Testis (tissue), 5 donors: ENCODE data around the gene PIK3AP1. TPM values are rescaled to one million over a fixed set of nuclear protein-coding genes. Genes with fewer than 3 reads are reported as not detected.

Experiments
- DNase-seq: peaks from one replicate; pipeline ENCODE4 v3.0.0-alpha.2; 2019
- H3K27ac ChIP-seq, 2 donors: fragments of 200-600 bp; sonication (generic); one replicate each; pipeline ENCODE4 v1.5.1; 2019
- H3K27me3 ChIP-seq: fragments of 200-600 bp; sonication (generic); one replicate; pipeline ENCODE4 v1.5.1; 2019
- H3K36me3 ChIP-seq: fragments of 200-600 bp; sonication (generic); one replicate; pipeline ENCODE4 v1.5.1; 2017; ENCODE audit warnings: low read depth; ENCODE audit errors: missing control alignments
- H3K4me1 ChIP-seq: fragments of 200-600 bp; sonication (generic); one replicate; pipeline ENCODE4 v1.5.1; 2019
- H3K4me3 ChIP-seq, 2 donors: fragments of 200-600 bp; sonication (generic); one replicate each; pipeline ENCODE4 v1.5.1; 2017 to 2019
- H3K9me3 ChIP-seq: fragments of 200-600 bp; sonication (generic); one replicate; pipeline ENCODE4 v1.5.1; 2017
- CTCF ChIP-seq, 3 experiments: fragments of 450-650 bp in 2 of 3; fragments of 200-600 bp in 1 of 3; sonication (generic) in 1 of 3; IDR thresholded peaks; one replicate each; pipeline ENCODE4 v1.5.1; 2016 to 2019; ENCODE audit warnings: antibody characterized with exemption in 3 of 3, mild to moderate bottlenecking in 2 of 3, moderate library complexity in 1 of 3
- POLR2A ChIP-seq: fragments of 450-650 bp; IDR thresholded peaks from one replicate; pipeline ENCODE4 v1.6.1; 2017; ENCODE audit warnings: antibody characterized with exemption, mild to moderate bottlenecking, moderate library complexity
- WGBS, 2 donors: methylation state at CpG; one replicate each; pipeline ENCODE4 v1.1.5; 2018; 5-methylcytosine and 5-hydroxymethylcytosine counted together
- intact Hi-C: fragments of 100-400 bp; cut with DNase I; formaldehyde crosslinking; loops from one replicate; pipeline ENCODE4 v1.15.1; 2023; ENCODE audit warnings: low total_unique reads
- long read RNA-seq, 2 donors: transcript quantifications; one replicate each; lab custom pipeline, GENCODE V29; 2026
- polyA plus RNA-seq: library from polyadenylated mRNA; stranded (reverse); fragments of 350-450 nt; fragmentation: Illumina TruSeq; extraction: RNeasy Lipid Tissue Mini Kit (QIAGEN cat#74804); gene quantifications from one replicate; pipeline ENCODE4 v1.2.3, GENCODE V29; 2014; ENCODE audit warnings: low read depth, low replicate concordance; ENCODE audit not compliant: insufficient read depth
- total RNA-seq, 2 donors: library from RNA; depleted of rRNA; stranded (reverse); fragments of >200 nt; gene quantifications; one replicate each; pipeline ENCODE4 v1.2.3, GENCODE V29; 2016

Gene PIK3AP1
- 10 to 100 TPM in 1 of 2 donors, 1 to 10 TPM in 1; 6.6 to 10.0 TPM for total RNA-seq
- polyA plus RNA-seq: 6.5 TPM
- long read RNA-seq, donor 1: 0 reads
- long read RNA-seq, donor 2: 0 reads

GRCh38 chr10:96720422-96721206, at the start of gene PIK3AP1:
Gene PIK3AP1 (minus strand): TSS chr10:96720514. CDS start chr10:96720394, 120 bp downstream.
- intact Hi-C loops: no loop called here
- WGBS, 2 donors: 2 to 3% methylated on average over 28 to 41 of the region's 52 CpGs

DNA sequence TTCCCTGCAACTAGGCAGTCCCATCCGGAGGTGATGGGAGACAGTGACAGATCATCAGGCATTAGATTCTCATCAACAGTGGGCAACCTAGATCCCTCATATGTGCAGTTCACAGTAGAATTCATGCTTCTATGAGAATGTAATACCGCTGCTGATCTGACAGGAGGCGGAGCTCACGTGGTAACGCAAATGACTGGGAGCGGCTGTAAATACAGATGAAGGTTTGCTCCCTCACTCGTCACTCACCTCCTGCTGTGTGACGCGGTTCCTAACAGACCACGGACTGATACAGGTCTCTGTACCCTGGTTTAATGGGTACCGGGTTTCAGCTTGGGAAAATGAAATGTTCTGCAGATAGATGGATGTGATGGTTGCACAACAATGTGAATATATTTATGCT, 47.8 kb upstream of the PIK3AP1 start:
- H3K27me3 ChIP-seq: no peaks in the 10 kb centered on the region
- no peaks in the 10 kb centered on the region for H3K36me3 ChIP-seq
- WGBS, 2 donors: 77 to 87% methylated on average over 11 of the region's 11 CpGs
- no peak for DNase-seq
- intact Hi-C loops: no loop called here
- H3K4me1 ChIP-seq: no peaks in the 10 kb centered on the region
- no peaks in the 10 kb centered on the region for H3K9me3 ChIP-seq
- no peak for TF ChIP-seq POLR2A
- no peak for TF ChIP-seq CTCF (IDR thresholded peaks at IDR 0.05)
- no peak overlapping the region for H3K4me3 ChIP-seq
- no peak overlapping the region for H3K27ac ChIP-seq

More at GRCh38 chr10:96720422-96721206, at the start of gene PIK3AP1:
- H3K9me3 ChIP-seq: no peaks in the 10 kb centered on the region
- H3K36me3 ChIP-seq: no peaks in the 10 kb centered on the region
- TF ChIP-seq POLR2A (no peak), CTCF (IDR thresholded peaks at IDR 0.05) (no peak)
- H3K27me3 ChIP-seq: no peaks in the 10 kb centered on the region
- peak within 1 kb of the TSS; percentile 52 to 55 for H3K4me3 ChIP-seq
- peak; percentile 34 for DNase-seq
- peak within 1 kb of the TSS in 1 of 2 donors; percentile 14 for H3K27ac ChIP-seq
- peaks cover 10% of the 10 kb centered on the region for H3K4me1 ChIP-seq

DNA sequence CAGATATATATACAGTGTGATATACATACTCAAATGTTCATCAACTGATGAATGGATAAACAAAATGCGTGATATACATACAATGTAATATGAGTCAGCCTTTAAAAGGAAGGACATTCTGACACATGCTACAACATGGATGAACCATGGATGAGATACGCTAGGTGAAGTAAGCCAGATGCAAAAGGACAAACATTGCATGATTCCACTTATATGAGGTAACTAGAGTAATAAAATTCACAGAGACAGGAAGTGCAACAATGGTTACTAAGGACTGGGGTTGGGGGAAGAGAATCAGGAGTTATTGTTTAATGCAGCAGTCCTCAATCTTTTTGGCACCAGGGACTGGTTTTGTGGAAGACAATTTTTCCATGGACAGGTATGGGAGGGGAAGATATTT, 47.3 kb upstream of the PIK3AP1 start:
- H3K4me3 ChIP-seq: no peak overlapping the region
- DNase-seq: no peak
- H3K27ac ChIP-seq: no peak overlapping the region
- H3K4me1 ChIP-seq: no peaks in the 10 kb centered on the region
- no peaks in the 10 kb centered on the region for H3K36me3 ChIP-seq
- no peaks in the 10 kb centered on the region for H3K27me3 ChIP-seq
- no peaks in the 10 kb centered on the region for H3K9me3 ChIP-seq
- 90 to 94% methylated on average over 2 of the region's 2 CpGs for WGBS, 2 donors
- intact Hi-C loops: no loop called here
- TF ChIP-seq POLR2A (no peak), CTCF (IDR thresholded peaks at IDR 0.05) (no peak)

- 52 to 54% methylated on average over 9 of the region's 9 CpGs for WGBS, 2 donors
- Histone ChIP-seq H3K4me3 (no peak overlapping the region), H3K27ac (no peak overlapping the region), H3K36me3 (no peaks in the 10 kb centered on the region), H3K27me3 (no peaks in the 10 kb centered on the region), H3K4me1 (no peaks in the 10 kb centered on the region), H3K9me3 (no peaks in the 10 kb centered on the region)
- DNase-seq: peak; percentile 79
- TF ChIP-seq CTCF (IDR thresholded peaks at IDR 0.05) (peak; percentile 42 to 81 (median 68)), POLR2A (no peak)
- intact Hi-C loops: no loop called here
These were observed 45.3 kb upstream of the PIK3AP1 start for GRCh38 chr10:96765406-96766240.
